Left renal cortex interstitium (tissue), 4 donors: Measurements from ENCODE around the gene RNF141. TPM values are rescaled to one million over a fixed set of nuclear protein-coding genes. Genes with fewer than 3 reads are reported as not detected.

Source experiments
- polyA plus RNA-seq, 4 donors: library from polyadenylated mRNA; unstranded; fragments of 120-200 nt; gene quantifications; one replicate each; pipeline ENCODE4 v1.2.1, GENCODE V29; 2013; ENCODE audit not compliant: insufficient read length in 4 of 4

RNF141 gene
- polyA plus RNA-seq, 4 donors: 34.3 to 49.4 (median 43.1) TPM

Other genes starting within 250 kb of the RNF141 start
- gene SBF2, start 247.0 kb downstream of the RNF141 start, polyA plus RNA-seq: 10 to 100 TPM; 41.7 to 58.7 (median 52.8) TPM
- gene ADM, start 236.1 kb downstream of the RNF141 start, polyA plus RNA-seq: 1 to 10 TPM; 7.8 to 9.7 (median 8.6) TPM
- 1 to 10 TPM; 5.1 to 7.7 (median 5.5) TPM for gene AMPD3, start 85.9 kb downstream of the RNF141 start, polyA plus RNA-seq
- gene LYVE1, start 27.5 kb upstream of the RNF141 start, polyA plus RNA-seq: 10 to 100 TPM; 51.2 to 70.5 (median 64.0) TPM
- 10 to 100 TPM; 10.1 to 12.1 (median 10.4) TPM for gene IRAG1, start 152.6 kb upstream of the RNF141 start, polyA plus RNA-seq
- 10 to 100 TPM; 58.4 to 72.9 (median 69.2) TPM for gene CTR9, start 210.1 kb upstream of the RNF141 start, polyA plus RNA-seq